ENCODE results near the gene CWC27.

Gene CWC27

GRCh38 chr5:65062469-65063083 is 293.8 kb downstream of the CWC27 start (continued):
- TF ChIP-seq ZBTB10 (tag by site-specific recombination; IDR thresholded peaks at IDR 0.05) (no peak), ZNF16 (tag by site-specific recombination; IDR thresholded peaks at IDR 0.05; ENCODE audit: low read depth) (no peak), ZNF707 (tag by site-specific recombination; IDR thresholded peaks at IDR 0.05) (no peak), WT1 (tag by site-specific recombination; IDR thresholded peaks at IDR 0.05) (no peak), ZNF629 (tag by site-specific recombination; IDR thresholded peaks at IDR 0.05) (peak; percentile 55), ZNF426 (tag by site-specific recombination; IDR thresholded peaks at IDR 0.05) (no peak), ZNF223 (tag by site-specific recombination; IDR thresholded peaks at IDR 0.05) (no peak), BCL11B (tag by site-specific recombination; IDR thresholded peaks at IDR 0.05; ENCODE audit: low read depth) (no peak), ZNF701 (tag by site-specific recombination; IDR thresholded peaks at IDR 0.05) (no peak), ZFP41 (tag by site-specific recombination; IDR thresholded peaks at IDR 0.05; ENCODE audit: borderline replicate concordance) (no peak), ZNF175 (tag by site-specific recombination; IDR thresholded peaks at IDR 0.05) (no peak), ZNF174 (tag by site-specific recombination; IDR thresholded peaks at IDR 0.05) (no peak), PRDM6 (tag by site-specific recombination; IDR thresholded peaks at IDR 0.05) (no peak), ZNF148 (tag by site-specific recombination; IDR thresholded peaks at IDR 0.05; ENCODE audit: borderline replicate concordance) (no peak), ZNF660 (tag by site-specific recombination; IDR thresholded peaks at IDR 0.05) (0 out of 2 replicates have a peak, but pooled peaks have one; percentile 20), ZNF837 (tag by site-specific recombination; IDR thresholded peaks at IDR 0.05) (no peak), ZNF23 (tag by site-specific recombination; IDR thresholded peaks at IDR 0.05; ENCODE audit: borderline replicate concordance) (no peak), ZNF664 (tag by site-specific recombination; IDR thresholded peaks at IDR 0.05) (no peak), PRDM1 (tag by site-specific recombination; IDR thresholded peaks at IDR 0.05) (0 out of 2 replicates have a peak, but pooled peaks have one; percentile 63), ZNF677 (tag by site-specific recombination; IDR thresholded peaks at IDR 0.05) (no peak), ZNF362 (tag by site-specific recombination; IDR thresholded peaks at IDR 0.05) (no peak)
- TF ChIP-seq, protein P1, sequence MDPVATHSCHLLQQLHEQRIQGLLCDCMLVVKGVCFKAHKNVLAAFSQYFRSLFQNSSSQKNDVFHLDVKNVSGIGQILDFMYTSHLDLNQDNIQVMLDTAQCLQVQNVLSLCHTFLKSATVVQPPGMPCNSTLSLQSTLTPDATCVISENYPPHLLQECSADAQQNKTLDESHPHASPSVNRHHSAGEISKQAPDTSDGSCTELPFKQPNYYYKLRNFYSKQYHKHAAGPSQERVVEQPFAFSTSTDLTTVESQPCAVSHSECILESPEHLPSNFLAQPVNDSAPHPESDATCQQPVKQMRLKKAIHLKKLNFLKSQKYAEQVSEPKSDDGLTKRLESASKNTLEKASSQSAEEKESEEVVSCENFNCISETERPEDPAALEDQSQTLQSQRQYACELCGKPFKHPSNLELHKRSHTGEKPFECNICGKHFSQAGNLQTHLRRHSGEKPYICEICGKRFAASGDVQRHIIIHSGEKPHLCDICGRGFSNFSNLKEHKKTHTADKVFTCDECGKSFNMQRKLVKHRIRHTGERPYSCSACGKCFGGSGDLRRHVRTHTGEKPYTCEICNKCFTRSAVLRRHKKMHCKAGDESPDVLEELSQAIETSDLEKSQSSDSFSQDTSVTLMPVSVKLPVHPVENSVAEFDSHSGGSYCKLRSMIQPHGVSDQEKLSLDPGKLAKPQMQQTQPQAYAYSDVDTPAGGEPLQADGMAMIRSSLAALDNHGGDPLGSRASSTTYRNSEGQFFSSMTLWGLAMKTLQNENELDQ (tag by site-specific recombination; IDR thresholded peaks at IDR 0.05; ENCODE audit: low read depth), result no peak
- TF ChIP-seq, protein P2, sequence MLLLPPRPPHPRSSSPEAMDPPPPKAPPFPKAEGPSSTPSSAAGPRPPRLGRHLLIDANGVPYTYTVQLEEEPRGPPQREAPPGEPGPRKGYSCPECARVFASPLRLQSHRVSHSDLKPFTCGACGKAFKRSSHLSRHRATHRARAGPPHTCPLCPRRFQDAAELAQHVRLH (tag by site-specific recombination; IDR thresholded peaks at IDR 0.05), result no peak
- TF ChIP-seq, protein P3, sequence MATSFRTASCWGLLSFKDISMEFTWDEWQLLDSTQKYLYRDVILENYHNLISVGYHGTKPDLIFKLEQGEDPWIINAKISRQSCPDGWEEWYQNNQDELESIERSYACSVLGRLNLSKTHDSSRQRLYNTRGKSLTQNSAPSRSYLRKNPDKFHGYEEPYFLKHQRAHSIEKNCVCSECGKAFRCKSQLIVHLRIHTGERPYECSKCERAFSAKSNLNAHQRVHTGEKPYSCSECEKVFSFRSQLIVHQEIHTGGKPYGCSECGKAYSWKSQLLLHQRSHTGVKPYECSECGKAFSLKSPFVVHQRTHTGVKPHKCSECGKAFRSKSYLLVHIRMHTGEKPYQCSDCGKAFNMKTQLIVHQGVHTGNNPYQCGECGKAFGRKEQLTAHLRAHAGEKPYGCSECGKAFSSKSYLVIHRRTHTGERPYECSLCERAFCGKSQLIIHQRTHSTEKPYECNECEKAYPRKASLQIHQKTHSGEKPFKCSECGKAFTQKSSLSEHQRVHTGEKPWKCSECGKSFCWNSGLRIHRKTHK (tag by site-specific recombination; IDR thresholded peaks at IDR 0.05), result no peak
